Colonic mucosa (tissue), 4 donors: Measurements from ENCODE around the gene ADAM29. TPM values are rescaled to one million over a fixed set of nuclear protein-coding genes. Genes with fewer than 3 reads are reported as not detected.
"Not testable (repeated sequence)": the region's sequence is repeated elsewhere in the genome, so short reads cannot be mapped to it uniquely, and the experiment has no call there.

ENCODE experiments used
- DNase-seq: peaks from one replicate; pipeline ENCODE4 v3.0.0-alpha.2; 2020
- H3K27ac ChIP-seq: fragments of 200-600 bp; one replicate; pipeline ENCODE4 v1.8.0; 2021
- H3K27me3 ChIP-seq: fragments of 200-600 bp; one replicate; pipeline ENCODE4 v1.8.0; 2021
- H3K36me3 ChIP-seq: fragments of 200-600 bp; one replicate; pipeline ENCODE4 v1.8.0; 2021
- H3K4me1 ChIP-seq: fragments of 200-600 bp; one replicate; pipeline ENCODE4 v1.8.0; 2021; ENCODE audit warnings: mild to moderate bottlenecking
- H3K4me3 ChIP-seq: fragments of 200-600 bp; one replicate; pipeline ENCODE4 v1.8.0; 2021
- H3K9ac ChIP-seq, 2 donors: one replicate each; pipeline ENCODE4 v1.7.0; 2013; ENCODE audit warnings: control low read depth in 2 of 2, low read depth in 2 of 2, low read length in 2 of 2
- H3K9me3 ChIP-seq: fragments of 200-600 bp; one replicate; pipeline ENCODE4 v1.8.0; 2021
- intact Hi-C: fragments of 100-400 bp; cut with DNase I; formaldehyde crosslinking; loops from one replicate; pipeline ENCODE4 v1.14.1; 2022
- total RNA-seq, 2 donors: library from RNA; stranded (reverse); fragmentation: NEBNext Ultra II Directional in 1 of 2; extraction: Animal tissue kit (Norgen Biotek cat#: 25700) in 1 of 2; gene quantifications; one replicate each; pipeline ENCODE4 v1.2.1, GENCODE V29; 2021
- TF ChIP-seq, protein P1 (sequence below): fragments of 200-600 bp; IDR thresholded peaks from one replicate; pipeline ENCODE4 v1.8.0; 2022; ENCODE audit warnings: antibody characterized with exemption, mild to moderate bottlenecking
- donor health status: healthy.
- donor health status: DM: no; HTN: no; CAD: no.
- donor health status: DM: no; HTN: no; CAD: no.

The ADAM29 gene
- not detected for total RNA-seq

DNA sequence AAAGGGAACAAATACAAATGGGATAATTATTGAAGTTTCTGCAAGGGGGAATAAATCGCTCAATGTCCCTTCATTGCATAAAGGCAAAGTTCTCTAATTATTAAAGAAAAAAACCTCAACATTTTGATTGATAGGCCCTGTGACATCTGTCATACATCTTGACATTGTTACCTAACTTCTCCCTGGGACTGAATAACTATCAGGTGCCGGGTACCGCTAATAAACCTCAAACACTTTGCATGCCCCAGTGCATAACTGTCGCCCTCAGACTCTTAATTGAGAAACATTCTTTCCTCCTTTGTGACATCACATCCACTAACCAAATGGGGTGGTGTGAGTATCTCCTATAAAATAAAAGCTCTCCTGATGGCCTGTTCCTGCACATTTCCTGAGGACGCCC, at the start of gene ADAM29:
Gene ADAM29, plus strand, starts transcription at position 301 of the 400 bp plus-strand sequence. CDS start 57,168 bp downstream, outside the sequence.
- Histone ChIP-seq H3K36me3 (no peaks in the 10 kb centered on the region), H3K9ac (no peak within 1 kb of the TSS), H3K9me3 (no peaks in the 10 kb centered on the region), H3K4me3 (no peak within 1 kb of the TSS), H3K27me3 (no peaks in the 10 kb centered on the region), H3K4me1 (no peaks in the 10 kb centered on the region), H3K27ac (no peak within 1 kb of the TSS)
- TF ChIP-seq, protein P1, sequence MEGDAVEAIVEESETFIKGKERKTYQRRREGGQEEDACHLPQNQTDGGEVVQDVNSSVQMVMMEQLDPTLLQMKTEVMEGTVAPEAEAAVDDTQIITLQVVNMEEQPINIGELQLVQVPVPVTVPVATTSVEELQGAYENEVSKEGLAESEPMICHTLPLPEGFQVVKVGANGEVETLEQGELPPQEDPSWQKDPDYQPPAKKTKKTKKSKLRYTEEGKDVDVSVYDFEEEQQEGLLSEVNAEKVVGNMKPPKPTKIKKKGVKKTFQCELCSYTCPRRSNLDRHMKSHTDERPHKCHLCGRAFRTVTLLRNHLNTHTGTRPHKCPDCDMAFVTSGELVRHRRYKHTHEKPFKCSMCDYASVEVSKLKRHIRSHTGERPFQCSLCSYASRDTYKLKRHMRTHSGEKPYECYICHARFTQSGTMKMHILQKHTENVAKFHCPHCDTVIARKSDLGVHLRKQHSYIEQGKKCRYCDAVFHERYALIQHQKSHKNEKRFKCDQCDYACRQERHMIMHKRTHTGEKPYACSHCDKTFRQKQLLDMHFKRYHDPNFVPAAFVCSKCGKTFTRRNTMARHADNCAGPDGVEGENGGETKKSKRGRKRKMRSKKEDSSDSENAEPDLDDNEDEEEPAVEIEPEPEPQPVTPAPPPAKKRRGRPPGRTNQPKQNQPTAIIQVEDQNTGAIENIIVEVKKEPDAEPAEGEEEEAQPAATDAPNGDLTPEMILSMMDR, result no peak
- intact Hi-C loops, result no loop called here
- no peak for DNase-seq

DNA sequence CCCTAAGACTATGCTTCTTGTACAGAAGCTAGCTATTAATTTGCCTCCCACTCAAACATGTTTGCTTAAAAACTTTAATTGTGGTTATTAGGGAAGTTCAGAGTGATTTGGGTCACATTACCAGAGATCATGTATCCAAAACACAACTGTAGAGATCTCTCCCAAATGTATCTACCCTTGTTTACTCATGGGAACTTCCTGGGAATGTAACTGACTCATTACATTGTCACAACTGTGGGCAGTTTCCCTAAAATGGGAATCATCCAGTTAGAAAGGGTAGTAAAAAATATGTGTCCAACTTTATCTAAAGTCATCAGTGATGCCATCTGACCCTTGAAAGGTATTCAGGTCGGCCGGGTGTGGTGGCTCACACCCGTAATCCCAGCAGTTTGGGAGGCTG, 48.8 kb upstream of the ADAM29 start:
- intact Hi-C loops, result no loop called here
- Histone ChIP-seq H3K9me3 (no peaks in the 10 kb centered on the region), H3K4me3 (no peak overlapping the region), H3K27me3 (no peaks in the 10 kb centered on the region), H3K27ac (no peak overlapping the region), H3K4me1 (no peaks in the 10 kb centered on the region), H3K9ac (no peak overlapping the region), H3K36me3 (no peaks in the 10 kb centered on the region)
- TF ChIP-seq, protein P1, result no peak
- DNase-seq, result no peak

DNA sequence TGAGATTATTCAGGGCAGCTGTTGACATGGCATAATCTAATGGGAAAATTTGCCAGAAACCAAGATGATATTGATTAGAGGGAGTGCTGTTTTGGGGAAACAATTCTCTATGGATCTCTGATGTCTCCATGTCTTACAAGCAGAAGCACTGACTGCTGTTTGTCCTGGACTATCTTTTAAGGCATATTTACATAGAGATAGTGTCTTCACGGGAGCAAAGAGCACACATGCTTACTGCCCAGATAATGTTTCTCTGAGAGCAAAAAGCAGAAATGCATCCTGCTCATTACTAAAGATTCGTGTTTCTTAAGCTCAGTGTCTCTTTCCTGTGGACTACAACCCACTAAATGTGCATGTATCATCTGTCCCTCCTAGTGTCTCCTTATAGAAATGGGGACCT, 47.8 kb upstream of the ADAM29 start:
- intact Hi-C loops, result no loop called here
- no peaks in the 10 kb centered on the region for H3K27me3 ChIP-seq
- TF ChIP-seq, protein P1, result no peak
- H3K4me1 ChIP-seq, result no peaks in the 10 kb centered on the region
- H3K9ac ChIP-seq, result no peak overlapping the region
- no peak overlapping the region for H3K4me3 ChIP-seq
- no peaks in the 10 kb centered on the region for H3K36me3 ChIP-seq
- H3K9me3 ChIP-seq, result no peaks in the 10 kb centered on the region
- no peak for DNase-seq
- H3K27ac ChIP-seq, result no peak overlapping the region

DNA sequence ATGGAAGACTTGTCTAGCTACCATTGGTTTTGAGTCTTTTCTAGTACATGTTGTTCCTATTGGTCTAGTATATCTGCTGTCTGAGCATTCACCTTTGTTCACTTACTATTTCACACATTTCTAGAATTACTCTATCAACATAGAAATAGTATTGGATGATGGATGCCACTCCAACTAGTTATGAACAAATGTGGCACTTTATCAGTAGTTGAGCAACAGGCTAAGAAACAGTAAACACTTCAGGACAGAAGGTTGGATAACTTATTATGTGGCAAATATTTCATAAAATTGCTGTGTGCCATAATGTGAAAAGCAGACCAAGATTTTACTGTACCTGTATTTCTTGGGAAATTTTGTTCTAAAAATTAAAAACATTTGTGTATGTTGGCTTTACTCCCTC, 46.8 kb upstream of the ADAM29 start:
- intact Hi-C loops, result no loop called here
- Histone ChIP-seq H3K9me3 (no peaks in the 10 kb centered on the region), H3K36me3 (no peaks in the 10 kb centered on the region), H3K9ac (no peak overlapping the region), H3K27me3 (no peaks in the 10 kb centered on the region), H3K27ac (no peak overlapping the region), H3K4me1 (no peaks in the 10 kb centered on the region), H3K4me3 (no peak overlapping the region)
- TF ChIP-seq, protein P1, result no peak
- DNase-seq, result no peak

DNA sequence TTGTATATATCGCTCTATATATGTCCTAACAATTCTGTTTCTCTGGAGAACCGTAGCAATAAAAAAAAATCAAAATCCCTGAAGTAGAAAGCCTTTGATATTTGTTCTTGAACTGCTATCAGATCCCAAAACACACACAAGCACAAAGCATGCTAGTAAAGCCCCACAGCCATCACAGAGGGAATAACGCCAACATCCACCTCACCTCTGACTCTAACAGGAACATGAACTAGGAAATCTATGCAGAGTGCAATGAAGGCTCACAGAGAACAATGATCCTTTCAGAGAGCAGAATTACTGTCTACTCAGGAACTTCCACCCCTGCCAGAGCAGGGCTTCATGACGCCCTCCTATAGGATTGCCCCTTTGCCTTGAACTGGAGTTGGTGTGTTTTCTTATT, 45.0 kb upstream of the ADAM29 start:
- not testable (repeated sequence) for DNase-seq

DNA sequence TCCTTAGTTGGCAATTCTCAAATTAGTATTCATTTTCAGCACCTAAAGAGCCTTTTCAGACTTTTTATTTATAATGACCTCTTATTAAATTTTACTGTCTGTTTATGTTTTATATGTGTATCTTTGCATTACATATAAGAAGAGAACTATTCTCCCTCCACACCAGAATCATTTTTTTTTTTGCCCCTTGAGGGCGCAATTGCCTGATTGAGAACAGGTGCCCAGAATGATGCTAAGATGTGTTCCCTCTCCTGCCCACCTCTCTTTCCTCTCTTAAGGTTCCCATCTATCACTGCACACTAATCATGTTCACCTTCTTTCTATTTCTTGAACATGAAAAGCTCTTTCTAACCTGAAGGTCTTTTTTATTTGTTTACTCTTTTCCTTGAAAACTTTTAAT, 44.2 kb upstream of the ADAM29 start:
- Histone ChIP-seq H3K4me1 (no peaks in the 10 kb centered on the region), H3K9me3 (no peaks in the 10 kb centered on the region), H3K4me3 (no peak overlapping the region), H3K9ac (no peak overlapping the region), H3K27ac (no peak overlapping the region), H3K36me3 (no peaks in the 10 kb centered on the region), H3K27me3 (no peaks in the 10 kb centered on the region)
- TF ChIP-seq, protein P1, result no peak
- DNase-seq, result no peak
- intact Hi-C loops, result no loop called here

More for the DNA sequence above, 45.0 kb upstream of the ADAM29 start:
- H3K27ac ChIP-seq, H3K36me3 ChIP-seq, H3K9ac ChIP-seq, H3K27me3 ChIP-seq, H3K4me3 ChIP-seq, H3K9me3 ChIP-seq, intact Hi-C loops, H3K4me1 ChIP-seq: not testable (repeated sequence)
